IPS DF 4.7 (cell line): ENCODE data around the gene SHISA9.

Source experiments
- DNase-seq: peaks from one replicate; pipeline ENCODE4 v3.0.0-alpha.2; 2013; ENCODE audit warnings: low spot score; ENCODE audit errors: extremely low read depth

SHISA9 gene

GRCh38 chr16:13254998-13255614 is 353.7 kb downstream of the SHISA9 start:
- DNase-seq: no peak

GRCh38 chr16:13262270-13263090 is 361.1 kb downstream of the SHISA9 start:
- DNase-seq: no peak

GRCh38 chr16:13264749-13265552 is 363.6 kb downstream of the SHISA9 start:
- DNase-seq: no peak

GRCh38 chr16:13269359-13269758 is 368.0 kb downstream of the SHISA9 start:
- no peak for DNase-seq

GRCh38 chr16:13269905-13270528 is 368.6 kb downstream of the SHISA9 start:
- no peak for DNase-seq

GRCh38 chr16:13270602-13271001 is 369.2 kb downstream of the SHISA9 start:
- DNase-seq: no peak

- DNase-seq: no peak
Measured at GRCh38 chr16:13289515-13289914, 388.1 kb downstream of the SHISA9 start.
